Small intestine (tissue), 7 donors: ENCODE data around the gene MRPS6. TPM values are rescaled to one million over a fixed set of nuclear protein-coding genes. Genes with fewer than 3 reads are reported as not detected.

Experiments
- DNase-seq, 2 donors: peaks; one replicate each; pipeline versions ENCODE4 v3.0.0 to v3.0.0-alpha.2; 2013
- FAIRE-seq: peaks from 2 replicates; lab custom pipeline; 2012; peaks lifted over from hg19 to GRCh38; lab: Jason Lieb, UNC
- H3K27ac ChIP-seq, 3 donors: one replicate each; pipeline ENCODE4 v1.5.1; 2013; ENCODE audit warnings: low read length in 2 of 3, mild to moderate bottlenecking in 2 of 3, control low read depth in 1 of 3, inconsistent platforms in 1 of 3, low read depth in 1 of 3, moderate library complexity in 1 of 3
- H3K27me3 ChIP-seq, 3 donors: one replicate each; pipeline ENCODE4 v1.6.1; 2013; ENCODE audit warnings: low read length in 3 of 3, inconsistent platforms in 1 of 3; ENCODE audit not compliant: control insufficient read depth in 3 of 3, insufficient read depth in 3 of 3
- H3K36me3 ChIP-seq, 3 donors: one replicate each; pipeline ENCODE4 v1.6.1; 2013; ENCODE audit warnings: low read length in 3 of 3, inconsistent platforms in 1 of 3, low read depth in 1 of 3, mild to moderate bottlenecking in 1 of 3, moderate library complexity in 1 of 3; ENCODE audit not compliant: control insufficient read depth in 3 of 3, insufficient read depth in 2 of 3
- H3K4me1 ChIP-seq, 3 donors: one replicate each; pipeline ENCODE4 v1.6.1; 2013; ENCODE audit warnings: low read length in 2 of 3, inconsistent platforms in 1 of 3, low read depth in 1 of 3, mild to moderate bottlenecking in 1 of 3, moderate library complexity in 1 of 3; ENCODE audit not compliant: control insufficient read depth in 3 of 3, insufficient read depth in 2 of 3
- H3K4me3 ChIP-seq, 3 donors: one replicate each; pipeline ENCODE4 v1.5.1; 2013; ENCODE audit warnings: low read length in 3 of 3, control low read depth in 1 of 3, inconsistent platforms in 1 of 3, low read depth in 1 of 3, mild to moderate bottlenecking in 1 of 3, moderate library complexity in 1 of 3
- H3K9me3 ChIP-seq, 2 donors: one replicate each; pipeline ENCODE4 v1.6.1; 2013; ENCODE audit warnings: low read depth in 1 of 2, low read length in 1 of 2; ENCODE audit not compliant: control insufficient read depth in 2 of 2, insufficient read depth in 1 of 2
- WGBS, 3 donors: extraction: QIAGEN DNeasy Blood & Tissue Kit; methylation state at CpG; one replicate each; pipeline ENCODE4 v1.1.7; 2013; 5-methylcytosine and 5-hydroxymethylcytosine counted together
- polyA plus RNA-seq, 4 donors: library from polyadenylated mRNA; stranded (reverse) in 3 of 4; unstranded in 1 of 4; fragments of 200-250 nt in 3 of 4; fragments of 120-200 nt in 1 of 4; gene quantifications; one replicate each; pipeline versions ENCODE4 v1.2.1 to v1.2.3, GENCODE V29; 2013
- donor health status: healthy with polysubstance abuse.
- donor health status: control.
- donor health status: control.
- donor health status: Bipolar disorder and iron deficiency.
- donor health status: healthy.

MRPS6 gene
- polyA plus RNA-seq, 4 donors = 47.0 to 118 (median 58.8) TPM

GRCh38 chr21:34094949-34095348, 21.6 kb downstream of the MRPS6 start:
- 91 to 94% (median 93%) methylated on average over 7 of the region's 7 CpGs for WGBS, 3 donors
- H3K27me3 ChIP-seq = no peaks in the 10 kb centered on the region
- no peaks in the 10 kb centered on the region for H3K9me3 ChIP-seq
- H3K4me1 ChIP-seq = peaks cover 0 to 7% (median 6%) of the 10 kb centered on the region in 3 donors
- peaks cover 4 to 19% (median 5%) of the 10 kb centered on the region in 3 donors for H3K36me3 ChIP-seq
- DNase-seq = no peak
- no peak overlapping the region for H3K4me3 ChIP-seq
- H3K27ac ChIP-seq = no peak overlapping the region
- FAIRE-seq = no peak

DNA sequence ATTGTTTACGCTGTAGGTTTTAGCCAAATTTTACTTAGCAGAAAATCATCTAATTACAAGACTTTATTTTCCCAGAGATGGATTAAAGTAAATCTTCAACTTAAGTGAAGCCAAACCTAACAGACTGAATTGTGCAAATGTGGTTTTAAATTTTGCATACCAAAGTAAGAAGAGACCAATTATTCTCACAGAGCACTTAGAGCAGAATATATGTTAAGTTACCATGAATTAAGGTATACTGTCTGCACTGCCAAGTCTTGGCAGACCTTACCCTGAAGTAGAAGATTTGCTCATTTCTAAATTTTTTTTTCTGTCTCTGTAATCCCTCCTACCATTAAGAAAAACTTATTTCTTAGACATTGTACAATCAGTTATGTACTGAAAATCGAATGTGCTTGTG, 24.1 kb downstream of the MRPS6 start:
- Histone ChIP-seq H3K27ac (no peak overlapping the region), H3K9me3 (no peaks in the 10 kb centered on the region), H3K27me3 (no peaks in the 10 kb centered on the region), H3K4me3 (no peak overlapping the region), H3K4me1 (peaks cover 0 to 4% (median 4%) of the 10 kb centered on the region in 3 donors), H3K36me3 (peaks cover 4 to 17% (median 5%) of the 10 kb centered on the region in 3 donors)
- WGBS, 3 donors = 86 to 94% (median 87%) methylated on average over 2 of the region's 2 CpGs
- DNase-seq (no peak), FAIRE-seq (no peak)

- H3K27ac ChIP-seq = no peak overlapping the region
- H3K27me3 ChIP-seq = no peaks in the 10 kb centered on the region
- 90 to 100% (median 99%) methylated on average over 2 of the region's 2 CpGs for WGBS, 3 donors
- H3K9me3 ChIP-seq = no peaks in the 10 kb centered on the region
- DNase-seq = no peak
- H3K4me3 ChIP-seq = no peak overlapping the region
- peaks cover 0 to 4% (median 0%) of the 10 kb centered on the region in 3 donors for H3K4me1 ChIP-seq
- peaks cover 3 to 14% (median 6%) of the 10 kb centered on the region in 3 donors for H3K36me3 ChIP-seq
- no peak for FAIRE-seq
Observed at GRCh38 chr21:34100337-34100736, 27.0 kb downstream of the MRPS6 start.

GRCh38 chr21:34100790-34101189, 27.4 kb downstream of the MRPS6 start:
- FAIRE-seq = no peak
- WGBS, 3 donors = 71 to 76% (median 73%) methylated on average over 4 of the region's 4 CpGs
- Histone ChIP-seq H3K27me3 (no peaks in the 10 kb centered on the region), H3K4me1 (peaks cover 0 to 4% (median 0%) of the 10 kb centered on the region in 3 donors), H3K27ac (no peak overlapping the region), H3K4me3 (no peak overlapping the region), H3K9me3 (no peaks in the 10 kb centered on the region), H3K36me3 (peaks cover 3 to 10% (median 4%) of the 10 kb centered on the region in 3 donors)
- DNase-seq = no peak

- no peaks in the 10 kb centered on the region for H3K9me3 ChIP-seq
- peaks cover 0 to 4% (median 2%) of the 10 kb centered on the region in 3 donors for H3K36me3 ChIP-seq
- H3K4me1 ChIP-seq = peaks cover 0 to 3% (median 0%) of the 10 kb centered on the region in 3 donors
- H3K4me3 ChIP-seq = no peak overlapping the region
- FAIRE-seq = peak; percentile 10
- DNase-seq = no peak
- H3K27ac ChIP-seq = no peak overlapping the region
- no peaks in the 10 kb centered on the region for H3K27me3 ChIP-seq
Observed at GRCh38 chr21:34105947-34106541, 32.7 kb downstream of the MRPS6 start.

- H3K36me3 ChIP-seq = peaks cover 0 to 4% (median 2%) of the 10 kb centered on the region in 3 donors
- H3K4me3 ChIP-seq = no peak overlapping the region
- FAIRE-seq (no peak), DNase-seq (no peak)
- WGBS, 3 donors = 79 to 96% (median 85%) methylated on average over 1 of the region's 1 CpG
- no peaks in the 10 kb centered on the region for H3K27me3 ChIP-seq
- peaks cover 0 to 3% (median 0%) of the 10 kb centered on the region in 3 donors for H3K4me1 ChIP-seq
- H3K9me3 ChIP-seq = no peaks in the 10 kb centered on the region
- H3K27ac ChIP-seq = no peak overlapping the region
Observed at GRCh38 chr21:34107606-34108005, 34.2 kb downstream of the MRPS6 start.

DNA sequence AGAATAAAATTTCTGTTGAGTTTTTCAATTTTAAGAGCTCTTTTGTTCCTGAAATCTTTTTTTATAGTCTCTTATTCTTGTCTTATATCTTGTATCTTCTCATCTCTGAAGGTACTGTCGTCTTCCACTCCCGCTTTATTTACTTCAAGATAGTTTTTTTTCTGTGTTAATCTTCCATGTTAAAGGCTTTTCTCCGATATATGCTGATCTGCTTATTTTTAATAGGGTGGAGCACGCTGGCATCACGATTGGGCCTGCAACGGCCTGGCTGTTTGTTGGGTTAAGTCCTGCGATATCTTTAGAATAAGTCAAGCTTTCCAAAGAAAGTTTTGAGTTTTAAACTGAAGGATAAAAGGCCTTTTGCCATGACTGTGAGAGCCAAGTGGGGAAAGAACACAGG, 35.7 kb downstream of the MRPS6 start:
- Histone ChIP-seq H3K4me3 (no peak overlapping the region), H3K27me3 (no peaks in the 10 kb centered on the region), H3K27ac (no peak overlapping the region), H3K36me3 (peaks cover 0 to 4% (median 0%) of the 10 kb centered on the region in 3 donors), H3K9me3 (no peaks in the 10 kb centered on the region), H3K4me1 (peaks cover 0 to 3% (median 2%) of the 10 kb centered on the region in 3 donors)
- FAIRE-seq = no peak
- no peak for DNase-seq
- WGBS, 3 donors = 93 to 98% (median 94%) methylated on average over 7 of the region's 7 CpGs

GRCh38 chr21:34110594-34111202, 37.3 kb downstream of the MRPS6 start:
- Histone ChIP-seq H3K4me3 (no peak overlapping the region), H3K9me3 (peaks cover 0 to 9% of the 10 kb centered on the region in 2 donors), H3K27ac (no peak overlapping the region), H3K4me1 (peaks cover 0 to 7% (median 2%) of the 10 kb centered on the region in 3 donors), H3K36me3 (peaks cover 0 to 6% (median 0%) of the 10 kb centered on the region in 3 donors), H3K27me3 (no peaks in the 10 kb centered on the region)
- WGBS, 3 donors = 56 to 84% (median 63%) methylated on average over 8 of the region's 8 CpGs
- DNase-seq (peak in 1 of 2 donors; percentile 13), FAIRE-seq (no peak)
